ENCODE measurements around the gene TUFT1.

The TUFT1 gene

GRCh38 chr1:151537112-151537511, 3.0 kb upstream of the TUFT1 start:
- DNase-seq = no peak

DNA sequence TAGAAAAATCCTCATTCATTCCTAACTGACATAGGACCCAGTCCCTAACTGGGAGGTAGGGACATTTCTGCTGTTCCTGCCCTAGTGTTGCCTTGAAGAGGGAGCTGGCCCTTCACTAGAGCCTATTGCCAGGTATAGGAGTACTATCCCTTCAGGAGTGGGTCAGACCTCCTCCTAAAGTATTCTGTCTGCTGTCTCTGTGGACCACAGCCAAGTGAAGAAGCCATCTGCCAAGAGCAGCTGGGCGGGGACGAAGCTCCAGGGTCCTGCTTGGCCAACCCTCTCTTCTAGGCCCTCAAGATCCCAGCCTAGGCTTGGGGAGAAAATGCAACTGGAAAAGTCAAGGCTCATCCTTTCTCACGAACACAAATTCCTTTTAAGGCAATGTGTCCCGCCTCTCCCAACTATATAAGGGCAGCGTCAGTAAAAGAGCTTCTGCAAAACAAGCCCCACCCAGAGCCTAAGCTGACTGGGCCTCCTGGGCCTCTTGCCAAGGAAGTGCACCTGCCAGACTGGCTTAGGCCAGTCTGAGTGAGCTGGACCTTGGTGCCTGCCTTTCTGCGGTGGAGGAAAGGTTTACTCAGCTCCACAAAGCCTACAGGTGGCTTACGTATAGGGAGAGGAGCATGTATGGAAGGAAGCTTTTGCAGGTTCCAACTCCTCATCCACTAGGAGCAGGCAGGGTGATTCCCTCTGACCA, 638 bp upstream of the TUFT1 start:
- DNase-seq = peak in 45 of 58 donors; percentile 4 to 79 (median 36)

GRCh38 chr1:151540982-151541377, 871 bp downstream of the TUFT1 start:
- peak in 5 of 58 donors; percentile 1 to 15 (median 1) for DNase-seq

GRCh38 chr1:151541752-151542151, 1.6 kb downstream of the TUFT1 start:
- DNase-seq = no peak

GRCh38 chr1:151542710-151543129, 2.6 kb downstream of the TUFT1 start:
- no peak for DNase-seq

DNA sequence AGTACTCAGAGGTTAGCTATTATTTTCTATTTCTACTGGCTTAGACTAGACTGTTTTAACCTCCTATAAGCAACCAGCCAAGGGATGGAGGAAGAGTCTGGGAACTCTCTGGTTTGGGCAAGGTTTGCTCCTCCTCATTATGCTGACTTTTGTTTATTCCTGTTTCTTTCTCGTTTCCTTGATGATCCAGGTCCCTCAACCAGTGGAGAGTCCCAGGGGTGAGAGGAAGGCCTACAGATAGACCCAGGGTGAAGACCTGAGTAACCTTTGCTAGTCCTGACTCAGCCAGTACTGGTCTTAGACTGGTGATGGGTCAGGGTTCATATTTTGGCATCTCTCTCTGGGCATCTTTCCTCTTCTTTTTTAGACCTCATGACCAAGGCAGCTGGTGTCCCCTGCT, 5.4 kb downstream of the TUFT1 start:
- no peak for DNase-seq

GRCh38 chr1:151546011-151546925, 6.2 kb downstream of the TUFT1 start:
- DNase-seq = no peak

DNA sequence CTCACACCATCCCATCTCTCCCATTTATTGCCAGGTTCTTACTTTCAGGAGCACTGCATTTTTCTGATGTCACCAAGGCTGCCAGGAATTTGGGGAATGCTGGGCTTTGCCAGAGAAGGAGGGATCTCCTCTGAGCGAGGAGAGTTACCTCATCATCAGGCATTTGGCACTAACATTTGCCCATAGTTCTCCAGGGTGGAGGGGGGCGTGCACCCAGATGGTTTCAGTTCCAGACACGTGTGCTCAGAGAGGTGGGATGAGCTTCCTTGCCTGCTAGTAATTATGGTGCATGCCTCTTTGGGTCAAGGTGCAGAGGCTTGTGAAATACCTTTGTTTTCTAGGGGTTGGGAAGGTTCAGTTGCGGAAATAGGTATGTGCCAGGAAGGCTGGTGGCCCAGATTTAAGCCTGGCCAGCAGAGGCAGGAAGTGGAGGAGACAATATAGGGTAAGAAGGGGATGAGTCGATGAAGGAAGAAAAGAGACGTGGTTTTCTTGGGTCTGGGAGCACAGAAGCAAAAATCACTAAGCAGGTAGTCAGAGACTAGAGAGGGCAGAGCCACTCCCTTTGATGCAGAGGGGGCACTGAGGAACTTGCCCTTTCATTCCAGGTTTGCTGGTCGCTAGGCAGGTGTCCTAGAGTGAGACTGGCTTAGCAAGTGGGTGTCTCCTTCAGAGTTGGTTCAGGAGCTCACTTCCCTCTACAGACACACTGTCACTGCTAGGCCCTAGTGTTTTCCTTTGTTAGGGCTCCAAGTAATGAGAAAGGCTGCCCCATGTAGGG, 7.2 kb downstream of the TUFT1 start:
- DNase-seq = no peak

DNA sequence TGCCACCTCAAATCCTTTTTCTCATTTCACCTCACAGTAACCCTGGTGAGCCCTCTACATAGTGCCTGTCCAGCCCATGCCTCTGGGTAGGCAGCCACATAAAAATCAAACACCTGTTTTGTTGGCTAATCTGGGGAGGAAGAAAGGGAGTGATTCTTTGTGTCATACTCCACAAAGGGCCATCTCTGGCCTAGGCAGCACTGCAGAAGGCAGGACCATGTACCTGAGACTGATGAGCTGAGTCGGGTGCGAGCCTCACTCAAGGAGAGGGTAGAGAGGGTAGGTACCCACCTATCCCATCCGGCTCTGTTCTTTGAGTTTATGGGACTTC, 7.8 kb downstream of the TUFT1 start:
- DNase-seq = no peak

DNA sequence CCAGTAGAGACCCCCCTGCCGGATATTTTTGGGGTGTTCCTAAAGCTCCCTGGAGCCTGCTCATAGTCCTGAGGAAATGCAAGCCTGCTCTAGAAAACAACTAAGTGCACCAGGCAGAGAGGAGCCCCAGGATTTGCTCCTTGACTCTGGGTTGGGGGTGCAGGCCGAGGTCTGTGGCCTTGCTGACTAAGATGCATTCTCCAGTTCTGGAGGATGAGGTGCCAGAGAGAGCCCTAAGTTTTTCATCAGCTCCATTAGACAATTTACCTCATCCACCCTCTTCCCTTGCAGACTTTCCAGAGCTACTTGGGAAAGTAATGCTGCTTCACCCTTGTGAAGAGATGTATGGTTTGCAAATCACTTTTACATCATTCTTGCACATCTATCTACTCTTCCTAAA, 9.1 kb downstream of the TUFT1 start:
- DNase-seq = no peak

DNA sequence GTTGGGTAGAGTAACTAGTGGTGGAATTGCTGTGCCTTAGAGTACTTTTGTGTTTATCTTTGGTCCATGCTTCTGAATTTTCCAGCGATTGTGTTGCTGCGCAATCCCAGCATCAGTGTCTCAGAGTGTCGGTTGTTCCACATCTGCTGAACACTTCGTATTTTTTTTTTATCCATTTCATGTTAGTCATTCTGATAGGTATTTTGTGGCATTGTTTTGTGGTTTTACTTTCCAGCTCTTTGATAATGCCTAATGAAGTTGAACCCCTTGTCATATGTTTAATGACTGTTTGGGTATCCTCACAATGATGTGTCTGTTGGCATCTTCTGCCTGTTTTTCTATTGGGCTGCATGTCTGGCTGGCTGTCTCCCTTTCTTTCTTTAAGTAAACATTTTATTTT, 13.6 kb downstream of the TUFT1 start:
- no peak for DNase-seq

DNA sequence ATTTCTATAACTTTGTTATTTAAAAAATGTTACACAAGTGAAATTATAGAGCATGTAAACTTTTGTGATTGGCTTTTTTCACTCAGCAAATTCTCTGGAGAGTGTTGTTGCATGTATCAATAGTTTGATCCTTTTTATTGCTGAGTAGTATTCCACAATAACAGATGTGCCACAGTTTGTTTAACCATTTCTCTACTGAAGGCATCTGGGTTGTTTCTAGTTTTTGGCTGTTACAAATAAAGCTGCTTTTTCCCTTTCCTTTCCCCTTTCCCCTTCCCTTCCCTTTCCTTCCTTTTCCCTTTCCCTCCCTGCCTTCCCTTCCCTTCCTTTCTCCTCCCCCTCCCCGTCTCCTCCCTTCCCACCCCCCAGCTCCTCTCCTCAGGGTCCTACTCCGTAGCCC, 15.9 kb downstream of the TUFT1 start:
- DNase-seq = no peak

DNA sequence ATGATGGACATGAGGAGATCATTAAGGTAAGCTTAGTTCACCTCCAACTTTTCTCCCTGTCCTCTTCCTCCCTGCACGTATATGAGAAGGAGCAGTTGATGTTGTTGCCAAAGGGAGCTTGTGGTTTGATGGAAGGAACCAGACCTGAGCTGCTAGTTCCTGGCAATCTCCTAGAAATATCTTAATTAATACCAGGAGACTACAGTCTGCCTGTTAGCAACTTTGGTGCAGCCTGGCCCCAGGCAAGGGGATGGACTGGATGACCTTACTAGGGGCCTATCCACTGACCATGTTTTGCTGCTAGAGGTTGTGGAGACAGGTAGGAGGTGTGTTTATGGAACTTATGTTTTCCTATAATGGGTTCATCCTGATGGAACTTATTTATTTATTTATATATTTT, 22.6 kb downstream of the TUFT1 start:
- DNase-seq = no peak

DNA sequence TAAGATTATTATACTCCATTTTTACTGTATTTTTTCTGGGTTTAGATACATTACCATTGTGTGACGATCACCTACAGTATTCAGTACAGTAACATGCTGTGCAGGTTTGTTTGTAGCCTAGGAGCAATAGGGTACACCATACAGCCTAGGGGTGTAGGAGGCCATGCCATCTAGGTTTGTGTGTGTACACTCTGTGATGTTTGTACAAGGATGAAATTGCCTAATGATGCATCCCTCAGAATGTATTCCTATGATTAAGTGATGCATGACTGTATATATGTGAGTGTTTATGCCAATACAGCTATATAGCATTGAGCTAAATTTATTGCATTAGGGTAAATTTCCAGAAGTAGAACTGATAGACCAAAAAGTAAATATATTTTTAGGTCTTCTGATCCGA, 23.3 kb downstream of the TUFT1 start:
- no peak for DNase-seq

GRCh38 chr1:151565502-151566189, 25.5 kb downstream of the TUFT1 start:
- no peak for DNase-seq

DNA sequence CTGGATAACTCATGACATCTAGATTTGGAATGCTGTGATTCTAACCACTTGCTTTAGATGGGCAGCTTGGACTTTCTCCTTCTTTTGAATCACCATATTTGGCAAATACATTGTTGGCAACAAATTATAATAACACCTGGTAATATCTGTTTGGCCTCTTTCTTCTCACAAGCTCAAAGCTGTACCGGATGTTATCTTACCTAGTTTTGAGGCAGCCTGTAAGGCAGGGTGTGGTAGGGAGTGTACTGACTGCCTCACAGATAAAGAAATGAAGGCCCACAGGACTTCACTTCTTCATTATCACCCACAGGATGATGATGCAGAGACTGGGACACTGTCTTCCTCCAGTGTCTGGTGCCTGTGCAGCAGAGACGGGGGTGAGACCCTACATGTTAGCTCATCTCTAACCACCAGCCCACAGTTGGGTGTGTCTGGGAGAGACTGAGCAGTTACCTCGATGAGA, 28.5 kb downstream of the TUFT1 start:
- no peak for DNase-seq

DNA sequence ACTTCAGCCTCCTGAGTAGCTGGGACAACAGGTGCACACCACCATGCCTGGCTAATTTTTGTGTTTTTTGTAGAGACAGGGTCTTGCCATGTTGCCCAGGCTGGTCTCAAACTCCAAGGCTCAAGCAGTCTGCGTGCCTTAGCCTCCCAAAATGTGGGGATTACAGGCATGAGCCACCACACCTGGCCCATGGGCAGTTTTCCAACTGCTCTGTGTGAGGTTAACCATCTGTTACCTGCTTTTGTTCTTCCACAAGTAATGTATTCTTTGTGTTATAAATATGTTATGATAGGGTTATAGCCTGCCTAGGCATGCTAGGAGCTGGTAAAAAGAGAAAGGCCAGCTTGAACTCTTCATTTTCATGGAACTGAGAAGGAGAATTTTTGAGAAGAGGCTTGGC, 30.7 kb downstream of the TUFT1 start:
- no peak for DNase-seq

GRCh38 chr1:151574575-151575529, 34.7 kb downstream of the TUFT1 start:
- DNase-seq = no peak

DNA sequence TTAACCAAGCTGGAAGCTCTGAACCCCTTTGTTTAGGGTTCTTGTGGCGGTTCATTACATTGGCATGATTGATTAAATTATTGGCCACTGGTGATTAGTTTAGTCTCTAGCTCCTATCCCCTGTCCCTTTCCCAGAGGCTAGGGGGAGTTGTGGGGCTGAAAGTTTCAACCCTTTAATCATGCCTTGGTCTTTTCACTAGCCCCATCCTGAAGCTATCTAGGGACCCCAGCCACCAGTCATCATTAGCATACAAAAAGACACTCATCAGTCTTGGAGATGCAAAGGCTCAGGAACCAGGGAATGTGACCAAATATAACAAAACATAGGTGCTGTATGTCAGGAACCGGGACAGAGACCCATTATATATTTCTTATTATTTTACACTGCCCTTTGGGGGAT, 37.1 kb downstream of the TUFT1 start:
- DNase-seq = no peak

- no peak for DNase-seq
These were observed 38.8 kb downstream of the TUFT1 start for GRCh38 chr1:151578941-151579340.

All from anterior cingulate cortex (tissue), 58 donors.